IMR-90 (cell line): Measurements from ENCODE around the gene PTPRN2. TPM values are rescaled to one million over a fixed set of nuclear protein-coding genes. Genes with fewer than 3 reads are reported as not detected.

ENCODE experiments used
- ATAC-seq: fragments of 200-7000 bp; cut with Tn5 transposase; 2 replicates; pipeline ENCODE4 v1.9.1; 2020; ENCODE audit warnings: low read depth, mild to moderate bottlenecking, moderate library complexity
- BruUV-seq: library from RNA; stranded (reverse); fragments of 400-500 nt; replicated peaks from 2 replicates; lab custom pipeline; 2021; lab: Mats Ljungman, UMichigan
- CTCF ChIA-PET: fragments of 300-600 bp; formaldehyde crosslinking; extraction: SDS; loops from one replicate; lab custom pipeline; 2021; ENCODE audit warnings: antibody characterized with exemption; lab: Yijun Ruan, JAX
- POLR2A ChIA-PET: fragments of 300-600 bp; sonication (Branson Sonifier 250); formaldehyde crosslinking; loops from one replicate; lab custom pipeline; 2022; ENCODE audit warnings: antibody characterized with exemption; ENCODE audit not compliant: unreplicated experiment; lab: Charles Lee
- DNase-seq: peaks from one replicate; pipeline ENCODE4 v3.0.0; 2013
- H2AFZ ChIP-seq: replicated peaks from 2 replicates; pipeline ENCODE3; 2013; ENCODE audit warnings: low read length, mild to moderate bottlenecking; ENCODE audit not compliant: poor library complexity
- H2AK5ac ChIP-seq: 2 replicates; pipeline ENCODE4 v1.6.1; 2013; ENCODE audit warnings: low read depth, low read length, inconsistent platforms
- H2AK9ac ChIP-seq: replicated peaks from 2 replicates; pipeline ENCODE3; 2013; ENCODE audit warnings: mild to moderate bottlenecking, low read depth, low read length, moderate library complexity; ENCODE audit not compliant: poor library complexity
- H2BK120ac ChIP-seq: 2 replicates; pipeline ENCODE4 v1.6.1; 2013; ENCODE audit warnings: low read depth, low read length, inconsistent platforms
- H2BK15ac ChIP-seq: 3 replicates; pipeline ENCODE4 v1.6.1; 2013; ENCODE audit warnings: low read depth, low read length, inconsistent platforms
- H2BK20ac ChIP-seq: 2 replicates; pipeline ENCODE4 v1.6.1; 2013; ENCODE audit warnings: low read depth, mild to moderate bottlenecking, inconsistent platforms, low read length, moderate library complexity
- H2BK5ac ChIP-seq: 2 replicates; pipeline ENCODE4 v1.6.1; 2013; ENCODE audit warnings: mild to moderate bottlenecking, low read depth, low read length, inconsistent platforms; ENCODE audit not compliant: poor library complexity, severe bottlenecking
- H3K14ac ChIP-seq: replicated peaks from 2 replicates; pipeline ENCODE4 v1.6.1; 2013; ENCODE audit warnings: low read depth, low read length, inconsistent platforms
- H3K18ac ChIP-seq: 2 replicates; pipeline ENCODE4 v1.6.1; 2013; ENCODE audit warnings: low read depth, low read length, control low read depth
- H3K23ac ChIP-seq: 2 replicates; pipeline ENCODE4 v1.6.1; 2013; ENCODE audit warnings: low read depth, low read length, inconsistent platforms
- H3K27ac ChIP-seq: 2 replicates; pipeline ENCODE4 v1.5.1; 2013; ENCODE audit warnings: mild to moderate bottlenecking, control low read depth, low read length; ENCODE audit not compliant: insufficient read depth
- H3K27me3 ChIP-seq: 2 replicates; pipeline ENCODE4 v1.6.1; 2013; ENCODE audit warnings: low read length; ENCODE audit not compliant: control insufficient read depth, insufficient read depth
- H3K36me3 ChIP-seq: 2 replicates; pipeline ENCODE4 v1.6.1; 2013; ENCODE audit warnings: low read length, mixed read lengths; ENCODE audit not compliant: control insufficient read depth, insufficient read depth
- H3K4ac ChIP-seq: 2 replicates; pipeline ENCODE4 v1.6.1; 2013; ENCODE audit warnings: low read depth, low read length, inconsistent platforms
- H3K4me1 ChIP-seq: 2 replicates; pipeline ENCODE4 v1.6.1; 2013; ENCODE audit warnings: low read length, mixed read lengths; ENCODE audit not compliant: control insufficient read depth, insufficient read depth
- H3K4me2 ChIP-seq: 2 replicates; pipeline ENCODE4 v1.6.1; 2013; ENCODE audit warnings: low read depth, mild to moderate bottlenecking, control low read depth, low read length, moderate library complexity
- H3K4me3 ChIP-seq: 2 replicates; pipeline ENCODE4 v1.5.1; 2013; ENCODE audit warnings: low read depth, mild to moderate bottlenecking, control low read depth, low read length, moderate library complexity; ENCODE audit not compliant: insufficient read depth
- H3K56ac ChIP-seq: 2 replicates; pipeline ENCODE4 v1.6.1; 2013; ENCODE audit warnings: low read length, inconsistent platforms; ENCODE audit not compliant: insufficient read depth; ENCODE audit errors: extremely low read depth
- H3K79me1 ChIP-seq, 2 experiments: 2 replicates each; pipeline ENCODE4 v1.6.1; 2013; ENCODE audit warnings: low read length in 2 of 2, inconsistent platforms in 1 of 2, low read depth in 1 of 2
- H3K9ac ChIP-seq: 2 replicates; pipeline ENCODE4 v1.6.1; 2013; ENCODE audit warnings: low read depth, low read length, control low read depth
- H3K9me1 ChIP-seq: 2 replicates; pipeline ENCODE4 v1.6.1; 2013; ENCODE audit warnings: low read length, inconsistent platforms; ENCODE audit not compliant: insufficient read depth
- H3K9me3 ChIP-seq: 2 replicates; pipeline ENCODE4 v1.6.1; 2013; ENCODE audit warnings: low read length; ENCODE audit not compliant: control insufficient read depth, insufficient read depth
- H4K20me1 ChIP-seq: 2 replicates; pipeline ENCODE4 v1.6.1; 2013; ENCODE audit warnings: low read length, inconsistent platforms; ENCODE audit not compliant: insufficient read depth
- H4K5ac ChIP-seq: 2 replicates; pipeline ENCODE4 v1.6.1; 2013; ENCODE audit warnings: mild to moderate bottlenecking, low read depth, low read length, control low read depth
- H4K8ac ChIP-seq, 2 experiments: 2 replicates each; pipeline ENCODE4 v1.6.1; 2013; ENCODE audit warnings: low read depth in 2 of 2, low read length in 2 of 2, control low read depth in 1 of 2, inconsistent platforms in 1 of 2
- H4K91ac ChIP-seq: 2 replicates; pipeline ENCODE4 v1.6.1; 2013; ENCODE audit warnings: low read depth, low read length, inconsistent platforms; ENCODE audit not compliant: insufficient read depth
- CEBPB ChIP-seq: IDR thresholded peaks from 2 replicates; pipeline ENCODE4 v1.6.1; 2012; ENCODE audit warnings: low read depth, low read length, improper control_type of control experiment
- CHD1 ChIP-seq: IDR thresholded peaks from 2 replicates; pipeline ENCODE4 v1.6.1; 2012; ENCODE audit warnings: low read depth, low read length, improper control_type of control experiment
- CTCF ChIP-seq: conservative IDR thresholded peaks from 2 replicates; pipeline ENCODE4 v1.5.1; 2012; ENCODE audit warnings: mild to moderate bottlenecking, low read depth, low read length, improper control_type of control experiment
- ELK1 ChIP-seq: fragments of 150-350 bp; IDR thresholded peaks from 2 replicates; pipeline ENCODE4 v1.6.1; 2016; ENCODE audit warnings: low read depth, mild to moderate bottlenecking, low read length, moderate library complexity, borderline replicate concordance
- FOS ChIP-seq: fragments of 150-350 bp; IDR thresholded peaks from 2 replicates; pipeline ENCODE4 v1.6.1; 2016; ENCODE audit warnings: low read depth, low read length
- MAFK ChIP-seq: IDR thresholded peaks from 2 replicates; pipeline ENCODE4 v1.6.1; 2012; ENCODE audit warnings: low read depth, low read length, improper control_type of control experiment
- MAZ ChIP-seq: IDR thresholded peaks from 2 replicates; pipeline ENCODE4 v1.6.1; 2012; ENCODE audit warnings: low read depth, mild to moderate bottlenecking, low read length, improper control_type of control experiment, moderate library complexity, borderline replicate concordance
- RAD21 ChIP-seq: IDR thresholded peaks from 2 replicates; pipeline ENCODE4 v1.6.1; 2012; ENCODE audit warnings: low read length, improper control_type of control experiment
- SMC3 ChIP-seq: fragments of 150-350 bp; IDR thresholded peaks from 2 replicates; pipeline ENCODE4 v1.6.1; 2016; ENCODE audit warnings: low read depth, mild to moderate bottlenecking, antibody characterized with exemption, low read length, moderate library complexity
- USF2 ChIP-seq: fragments of 150-350 bp; IDR thresholded peaks from 2 replicates; pipeline ENCODE4 v1.6.1; 2017; ENCODE audit warnings: mild to moderate bottlenecking, antibody characterized with exemption, low read length, low read depth
- WGBS, 2 experiments: methylation state at CpG; one replicate each; pipeline versions ENCODE4 v1.1.5 to v1.1.7; 2013; ENCODE audit warnings: missing lambda C conversion rate in 2 of 2; ENCODE audit not compliant: insufficient read length in 1 of 2; ENCODE audit errors: extremely low coverage in 2 of 2; 5-methylcytosine and 5-hydroxymethylcytosine counted together
- dilution Hi-C: fragments of 300-500 bp; cut with HindIII; formaldehyde crosslinking; loops from one replicate; pipeline ENCODE4 v1.14.3; 2018; ENCODE audit warnings: low sequenced_read_pairs; ENCODE audit not compliant: unreplicated experiment
- in situ Hi-C: fragments of 300-500 bp; cut with MboI; formaldehyde crosslinking; loops from 3 replicates; pipeline ENCODE4 v1.14.3; 2019; ENCODE audit warnings: low sequenced_read_pairs, inconsistent platforms, mixed read lengths
- intact Hi-C: fragments of 100-400 bp; cut with micrococcal nuclease; formaldehyde crosslinking; loops from 2 replicates; pipeline ENCODE4 v1.10.0; 2022
- polyA plus RNA-seq, 3 experiments: library from polyadenylated mRNA; depleted of rRNA; stranded (reverse); fragments of >200 nt; gene quantifications; 2 replicates each; pipeline ENCODE4 v1.2.3, GENCODE V29; 2012; ENCODE audit warnings: low replicate concordance in 1 of 3
- total RNA-seq: library from RNA; depleted of rRNA; stranded (reverse); fragments of >200 nt; gene quantifications from 2 replicates; pipeline ENCODE4 v1.2.3, GENCODE V29; 2012

The PTPRN2 gene
- total and polyA plus RNA-seq, 2 of the 4 experiments (the other 2 are of a cell fraction) = 0.03 TPM; not detected in 1

GRCh38 chr7:158406364-158406763 lies 181.3 kb downstream of the PTPRN2 start:
- H3K14ac ChIP-seq = no peak overlapping the region
- no TSS peak for BruUV-seq
- H4K20me1 ChIP-seq = no peaks in the 10 kb centered on the region
- no peak overlapping the region for H3K4me2 ChIP-seq
- no peaks in the 10 kb centered on the region for H3K79me1 ChIP-seq
- no peak overlapping the region for H3K4me3 ChIP-seq
- H2AK9ac ChIP-seq = no peak overlapping the region
- no peak overlapping the region for H4K5ac ChIP-seq
- DNase-seq (no peak), ATAC-seq (no peak)
- no peak overlapping the region for H4K91ac ChIP-seq
- H2BK20ac ChIP-seq = no peak overlapping the region
- H3K9me3 ChIP-seq = peaks cover 50% of the 10 kb centered on the region
- H3K56ac ChIP-seq = no peak overlapping the region
- H3K27ac ChIP-seq = no peak overlapping the region
- in situ Hi-C loops = no loop called here
- dilution Hi-C loops = no loop called here
- H3K9me1 ChIP-seq = no peaks in the 10 kb centered on the region
- H3K18ac ChIP-seq = no peak overlapping the region
- 87% methylated on average over 6 of the region's 10 CpGs; no CpG with 5 or more reads in 1 of the 2 experiments for WGBS, 2 experiments
- no peak overlapping the region for H2BK5ac ChIP-seq
- no peaks in the 10 kb centered on the region for H3K27me3 ChIP-seq
- H2BK15ac ChIP-seq = no peak overlapping the region
- H4K8ac ChIP-seq = no peak overlapping the region
- H3K36me3 ChIP-seq = no peaks in the 10 kb centered on the region
- CTCF ChIA-PET = no interaction called here
- no peak overlapping the region for H3K23ac ChIP-seq
- no peak overlapping the region for H2BK120ac ChIP-seq
- POLR2A ChIA-PET = no interaction called here
- intact Hi-C loops = no loop called here
- no peak overlapping the region for H2AK5ac ChIP-seq
- H3K4ac ChIP-seq = no peak overlapping the region
- H3K4me1 ChIP-seq = no peaks in the 10 kb centered on the region
- no peak overlapping the region for H3K9ac ChIP-seq
- H2AFZ ChIP-seq = no peak overlapping the region
- TF ChIP-seq CEBPB (no peak), CHD1 (no peak), FOS (no peak), MAZ (no peak), ELK1 (no peak), USF2 (no peak), CTCF (no peak), SMC3 (no peak), RAD21 (no peak), MAFK (no peak)
